K562 (cell line): ENCODE data around the gene SLC18A3. TPM values are rescaled to one million over a fixed set of nuclear protein-coding genes. Genes with fewer than 3 reads are reported as not detected.
A peak's percentile ranks its signal among the peaks of the same experiment; 100 is the strongest.

Experiments
- ATAC-seq: fragments of 200-7000 bp; cut with Tn5 transposase; 3 replicates; pipeline ENCODE4 v1.9.1; 2020; ENCODE audit warnings: moderate library complexity
- BruUV-seq: library from RNA; stranded (reverse); fragments of 400-500 nt; replicated peaks from 2 replicates; lab custom pipeline; 2021; lab: Mats Ljungman, UMichigan
- CTCF ChIA-PET: fragments of 300-600 bp; formaldehyde crosslinking; extraction: SDS; loops from one replicate; lab custom pipeline; 2021; ENCODE audit warnings: low intra/inter-chr PET ratio; lab: Yijun Ruan, JAX
- POLR2A ChIA-PET: fragments of 300-600, 350-650 bp; sonication (Branson Sonifier 250); formaldehyde crosslinking; extraction: SDS; loops from one replicate; lab custom pipeline; 2021; ENCODE audit warnings: antibody characterized with exemption, inconsistent platforms; lab: Yijun Ruan, JAX
- DNase-seq, 4 experiments: peaks; one replicate each; pipeline versions ENCODE4 v3.0.0 to v3.0.0-alpha.2; 2011 to 2018; ENCODE audit warnings: low spot score in 3 of 4, mixed read lengths in 3 of 4; ENCODE audit errors: extremely low read depth in 1 of 4
- FAIRE-seq: peaks from 2 replicates; lab custom pipeline; 2011; peaks lifted over from hg19 to GRCh38; lab: Jason Lieb, UNC
- H2AFZ ChIP-seq: 2 replicates; pipeline ENCODE4 v1.6.0; 2011; ENCODE audit warnings: low read depth, low read length, control low read depth, inconsistent platforms
- H3K27ac ChIP-seq: fragments of 200-600 bp; 3 replicates; pipeline ENCODE4 v1.8.0; 2011; ENCODE audit warnings: low read depth, mild to moderate bottlenecking, control low read depth, inconsistent platforms, low read length, moderate library complexity, mixed read lengths; ENCODE audit errors: extremely low read depth
- H3K27me3 ChIP-seq, 2 experiments: fragments of 300-600 bp in 1 of 2; 2 replicates in 1 of 2; 3 replicates in 1 of 2; pipeline versions ENCODE4 v1.6.0 to v1.8.0; 2011; ENCODE audit warnings: inconsistent platforms in 2 of 2, low read length in 2 of 2, mild to moderate bottlenecking in 1 of 2, mixed read lengths in 1 of 2, moderate library complexity in 1 of 2; ENCODE audit not compliant: control insufficient read depth in 2 of 2, insufficient read depth in 2 of 2
- H3K36me3 ChIP-seq: fragments of 300-600 bp; 3 replicates; pipeline ENCODE4 v1.8.0; 2011; ENCODE audit warnings: mild to moderate bottlenecking, low read length, inconsistent platforms; ENCODE audit not compliant: control insufficient read depth, insufficient read depth
- H3K4me1 ChIP-seq, 2 experiments: fragments of 200-600 bp in 1 of 2; replicated peaks in 1 of 2; 2 replicates in 1 of 2; 3 replicates in 1 of 2; pipeline versions ENCODE4 v1.5.1 to v1.8.0; 2011; ENCODE audit warnings: inconsistent platforms in 2 of 2, low read length in 2 of 2, mild to moderate bottlenecking in 1 of 2, mixed read lengths in 1 of 2, moderate library complexity in 1 of 2; ENCODE audit not compliant: control insufficient read depth in 2 of 2, insufficient read depth in 2 of 2
- H3K4me2 ChIP-seq: 2 replicates; pipeline ENCODE4 v1.6.1; 2011; ENCODE audit warnings: low read length, control low read depth, inconsistent platforms, mixed read lengths; ENCODE audit not compliant: insufficient read depth
- H3K4me3 ChIP-seq: fragments of 200-600 bp; sonication (generic), shearing (Covaris generic); 2 replicates; pipeline ENCODE4 v1.5.1; 2016; ENCODE audit warnings: control low read depth, inconsistent platforms
- H3K79me2 ChIP-seq: fragments of 200-600 bp; 3 replicates; pipeline ENCODE4 v1.8.0; 2011; ENCODE audit warnings: low read length, inconsistent platforms; ENCODE audit not compliant: control insufficient read depth, insufficient read depth
- H3K9ac ChIP-seq, 2 experiments: 2 replicates each; pipeline versions ENCODE4 v1.6.0 to v1.6.1; 2011; ENCODE audit warnings: low read depth in 2 of 2, low read length in 2 of 2, control low read depth in 1 of 2, inconsistent platforms in 1 of 2, mild to moderate bottlenecking in 1 of 2, mixed read lengths in 1 of 2; ENCODE audit not compliant: insufficient read depth in 1 of 2
- H3K9me1 ChIP-seq: one replicate; pipeline ENCODE4 v1.6.0; 2011; ENCODE audit warnings: inconsistent platforms, mild to moderate bottlenecking, low read length, moderate library complexity; ENCODE audit not compliant: control insufficient read depth, insufficient read depth
- H3K9me3 ChIP-seq: replicated peaks from 2 replicates; pipeline ENCODE4 v1.5.1; 2011; ENCODE audit warnings: low read depth, low read length, inconsistent platforms; ENCODE audit not compliant: control insufficient read depth, insufficient read depth
- H4K20me1 ChIP-seq: replicated peaks from 2 replicates; pipeline ENCODE4 v1.6.1; 2011; ENCODE audit warnings: low read length, inconsistent platforms, mixed read lengths; ENCODE audit not compliant: control insufficient read depth, insufficient read depth
- FOXP1 ChIP-seq: sonication (generic); formaldehyde crosslinking; IDR thresholded peaks from 2 replicates; pipeline ENCODE4 v1.8.0; 2022; ENCODE audit warnings: mild to moderate bottlenecking, missing genetic modification reagents
- GABPB1 ChIP-seq: sonication (generic); formaldehyde crosslinking; IDR thresholded peaks from 2 replicates; pipeline ENCODE4 v1.8.0; 2022; ENCODE audit warnings: mild to moderate bottlenecking, missing genetic modification reagents
- KDM4B ChIP-seq, 2 experiments: fragments of 450-650 bp in 1 of 2; sonication (generic) in 1 of 2; IDR thresholded peaks; 2 replicates each; pipeline ENCODE4 v1.6.1; 2016 to 2017; ENCODE audit warnings: borderline replicate concordance in 2 of 2, antibody characterized with exemption in 1 of 2, low read depth in 1 of 2, mild to moderate bottlenecking in 1 of 2
- NCOR1 ChIP-seq: fragments of 450-650 bp; IDR thresholded peaks from 2 replicates; pipeline ENCODE4 v1.6.1; 2016; ENCODE audit warnings: mild to moderate bottlenecking, moderate library complexity
- NFRKB ChIP-seq: fragments of 450-650 bp; IDR thresholded peaks from 2 replicates; pipeline ENCODE4 v1.6.1; 2016; ENCODE audit warnings: low read depth
- RB1 ChIP-seq: fragments of 450-650 bp; IDR thresholded peaks from 2 replicates; pipeline ENCODE4 v1.6.1; 2017; ENCODE audit warnings: low read depth, mild to moderate bottlenecking
- RBM17 ChIP-seq: fragments of 200-400 bp; formaldehyde crosslinking; IDR thresholded peaks from 2 replicates; pipeline ENCODE4 v1.6.1; 2017; ENCODE audit warnings: low read depth, mild to moderate bottlenecking, low read length, borderline replicate concordance
- RNF2 ChIP-seq: sonication (generic); IDR thresholded peaks from 2 replicates; pipeline ENCODE4 v1.6.1; 2016
- SRSF9 ChIP-seq: fragments of 200-400 bp; formaldehyde crosslinking; IDR thresholded peaks from 2 replicates; pipeline ENCODE4 v1.6.1; 2017; ENCODE audit warnings: low read depth, low read length, borderline replicate concordance
- ZBTB8A ChIP-seq: fragments of 450-650 bp; IDR thresholded peaks from 2 replicates; pipeline ENCODE4 v1.6.1; 2018; ENCODE audit warnings: mild to moderate bottlenecking, moderate library complexity; ENCODE audit not compliant: partially characterized antibody
- ZFP30 ChIP-seq: fragments of 250-450 bp; sonication (Bioruptor Pico); IDR thresholded peaks from 2 replicates; pipeline ENCODE4 v1.8.0; 2022; ENCODE audit warnings: moderate library complexity, mild to moderate bottlenecking, inconsistent platforms, borderline replicate concordance
- ZSCAN32 ChIP-seq: fragments of 450-650 bp; formaldehyde crosslinking; IDR thresholded peaks from 2 replicates; pipeline ENCODE4 v1.4.0; 2020; ENCODE audit warnings: mild to moderate bottlenecking, moderate library complexity
- WGBS: fragments of 100-300 bp; shearing (Covaris generic); methylation state at CpG from one replicate; pipeline ENCODE4 v1.1.6; 2016; ENCODE audit warnings: low coverage, mixed read lengths; ENCODE audit not compliant: insufficient coverage; ENCODE audit errors: missing lambda C conversion rate; 5-methylcytosine and 5-hydroxymethylcytosine counted together
- in situ Hi-C: fragments of 300-500 bp; cut with MboI; formaldehyde crosslinking; loops from 4 replicates; pipeline ENCODE4 v1.15.0; 2018; ENCODE audit warnings: inconsistent platforms, mixed read lengths
- intact Hi-C: fragments of 100-400 bp; cut with micrococcal nuclease; formaldehyde crosslinking; loops from 2 replicates; pipeline ENCODE4 v1.14.2; 2022
- polyA plus RNA-seq, 8 experiments: library from polyadenylated mRNA; depleted of rRNA in 4 of 8; stranded (reverse) in 5 of 8; unstranded in 3 of 8; fragments of >200 nt; fragmentation: Nextera tagmentation in 2 of 8; fragmentation: Illumina TruSeq in 1 of 8; extraction: Ambion mirVana in 2 of 8; extraction: Trizol in 1 of 8; gene quantifications; 2 replicates each; pipeline versions ENCODE4 v1.2.1 to v1.2.3, GENCODE V29; 2011 to 2014; ENCODE audit warnings: inconsistent platforms in 1 of 8, missing spikeins in 1 of 8
- total RNA-seq, 7 experiments: library from RNA; depleted of rRNA in 6 of 7; stranded (reverse); fragments of >200 nt in 6 of 7; fragmentation: Illumina TruSeq in 2 of 7; extraction: Trizol in 2 of 7; gene quantifications; 2 replicates each; pipeline versions ENCODE4 v1.2.1 to v1.2.3, GENCODE V29; 2011 to 2021; ENCODE audit warnings: low replicate concordance in 1 of 7
- TF ChIP-seq, protein P1 (sequence below), 3 experiments: fragments of 200-800 bp in 1 of 3; sonication (Bioruptor generic) in 1 of 3; sonication (generic) in 1 of 3; formaldehyde crosslinking in 1 of 3; IDR thresholded peaks; 2 replicates each; pipeline versions ENCODE4 v1.6.1 to v1.8.0; 2016 to 2022; ENCODE audit warnings: mild to moderate bottlenecking in 2 of 3, missing compliant biosample characterization in 2 of 3, missing genetic modification characterization in 2 of 3, missing genetic modification reagents in 1 of 3
- TF ChIP-seq, protein P2 (sequence below): fragments of 250-450 bp; sonication (Bioruptor Pico); IDR thresholded peaks from 2 replicates; pipeline ENCODE4 v1.8.0; 2021; ENCODE audit warnings: mild to moderate bottlenecking, moderate library complexity

SLC18A3 gene
- total and polyA plus RNA-seq, 9 of the 15 experiments (the other 6 are each of a cell fraction or from before 2014, with no cell fraction given) = not detected

DNA sequence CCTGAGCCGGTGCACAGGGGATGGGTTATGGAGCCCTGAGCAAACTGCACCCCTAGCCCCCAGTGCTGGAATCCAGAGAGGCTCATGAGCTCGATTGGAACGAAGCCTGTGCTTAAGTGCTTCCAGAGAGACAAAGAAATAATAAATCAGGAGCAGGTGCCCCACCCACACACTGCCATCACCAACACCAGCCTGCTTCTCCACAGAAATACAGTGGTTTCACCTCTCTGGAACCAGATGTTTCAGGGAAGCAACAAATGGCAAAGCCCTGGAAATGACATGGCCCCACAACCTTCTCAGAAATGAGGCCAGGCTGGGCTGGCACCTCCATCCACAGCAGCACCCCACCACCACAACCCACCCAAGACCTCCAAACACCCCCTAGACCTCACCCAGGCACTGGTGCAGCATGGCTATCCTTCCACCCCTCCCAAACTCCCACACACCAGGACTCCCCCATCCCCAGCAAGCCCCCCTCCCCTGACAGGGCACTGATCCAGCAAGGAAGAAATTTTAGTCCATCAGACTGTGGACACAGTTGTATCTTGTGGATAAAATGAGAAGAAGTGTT lies 4.1 kb upstream of the SLC18A3 start (continued):
- TF ChIP-seq NFRKB (no peak), RBM17 (no peak), RB1 (no peak)
- TF ChIP-seq, protein P1, sequence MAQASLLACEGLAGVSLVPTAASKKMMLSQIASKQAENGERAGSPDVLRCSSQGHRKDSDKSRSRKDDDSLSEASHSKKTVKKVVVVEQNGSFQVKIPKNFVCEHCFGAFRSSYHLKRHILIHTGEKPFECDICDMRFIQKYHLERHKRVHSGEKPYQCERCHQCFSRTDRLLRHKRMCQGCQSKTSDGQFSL (CRISPR knock-in tag; IDR thresholded peaks at IDR 0.05) = no peak
- TF ChIP-seq, protein P1 (tag; IDR thresholded peaks at IDR 0.05) = no peak

DNA sequence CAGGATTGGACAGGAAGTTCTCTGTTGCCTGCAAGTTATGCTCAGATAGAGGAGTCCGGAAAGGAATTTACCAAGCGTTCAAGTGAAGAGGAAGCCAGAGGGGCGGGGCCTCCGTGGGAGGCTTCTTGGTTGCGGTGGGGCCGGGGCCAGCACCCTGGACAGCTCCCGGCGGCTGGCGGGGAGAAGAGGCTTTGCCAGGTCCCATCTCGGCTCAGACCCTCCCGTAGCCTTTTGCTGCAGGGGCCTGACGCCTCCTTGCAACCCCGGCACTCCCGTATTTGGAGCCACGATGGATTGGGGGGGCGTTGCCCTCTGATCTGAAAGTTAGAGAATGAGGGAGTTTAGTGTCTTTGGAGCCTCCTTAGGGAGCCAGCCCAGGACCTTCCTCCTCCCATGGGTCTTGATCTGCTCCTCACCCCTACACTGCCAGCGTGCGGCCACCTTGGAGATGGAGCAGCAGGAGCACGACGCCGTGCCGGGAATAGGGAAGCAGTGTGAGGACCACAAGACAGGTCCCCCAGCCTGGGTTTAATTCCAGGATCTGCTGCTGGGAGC lies 3.1 kb upstream of the SLC18A3 start:
- Histone ChIP-seq H3K79me2 (no peaks in the 10 kb centered on the region), H4K20me1 (0 out of 2 replicates have a peak, but pooled peaks cover 2% of the 10 kb centered on the region), H3K9ac (no peak overlapping the region), H2AFZ (no peak overlapping the region), H3K9me3 (no peaks in the 10 kb centered on the region), H3K4me3 (no peak overlapping the region), H3K27ac (no peak overlapping the region), H3K4me2 (no peak overlapping the region), H3K27me3 (peaks cover 0 to 22% of the 10 kb centered on the region in 2 experiments; a peak in 2 of 5 replicates), H3K36me3 (no peaks in the 10 kb centered on the region), H3K4me1 (peaks cover 0 to 17% of the 10 kb centered on the region in 2 experiments; a peak in 2 of 5 replicates), H3K9me1 (no peaks in the 10 kb centered on the region)
- ATAC-seq = peak; percentile 99
- FAIRE-seq = peak; percentile 85
- peak; percentile 82 to 95 (median 91) for DNase-seq
- ChIA-PET POLR2A (interaction anchor here (0.6 to 1.0 kb wide), 2 partner anchors 178 to 612 kb away, joined by 3 read pairs; no protein-coding TSS in a partner anchor), CTCF (interaction anchor here (0.6 kb wide), 1 partner anchor 128 kb away, joined by 3 read pairs; no protein-coding TSS in a partner anchor)
- WGBS = 1% methylated on average over 22 of the region's 22 CpGs
- no TSS peak for BruUV-seq
- in situ Hi-C loops (no loop called here), intact Hi-C loops (no loop called here)
- TF ChIP-seq SRSF9 (no peak), GABPB1 (CRISPR knock-in tag) (peak; percentile 58), KDM4B (IDR thresholded peaks at IDR 0.05; ENCODE audit: borderline replicate concordance in 2 of 2, low read depth in 1 of 2) (no peak), RNF2 (no peak), ZBTB8A (no peak), NCOR1 (no peak), ZFP30 (CRISPR knock-in tag) (no peak), FOXP1 (CRISPR knock-in tag) (peak; percentile 89), ZSCAN32 (CRISPR knock-in tag) (no peak)
- TF ChIP-seq, protein P2, sequence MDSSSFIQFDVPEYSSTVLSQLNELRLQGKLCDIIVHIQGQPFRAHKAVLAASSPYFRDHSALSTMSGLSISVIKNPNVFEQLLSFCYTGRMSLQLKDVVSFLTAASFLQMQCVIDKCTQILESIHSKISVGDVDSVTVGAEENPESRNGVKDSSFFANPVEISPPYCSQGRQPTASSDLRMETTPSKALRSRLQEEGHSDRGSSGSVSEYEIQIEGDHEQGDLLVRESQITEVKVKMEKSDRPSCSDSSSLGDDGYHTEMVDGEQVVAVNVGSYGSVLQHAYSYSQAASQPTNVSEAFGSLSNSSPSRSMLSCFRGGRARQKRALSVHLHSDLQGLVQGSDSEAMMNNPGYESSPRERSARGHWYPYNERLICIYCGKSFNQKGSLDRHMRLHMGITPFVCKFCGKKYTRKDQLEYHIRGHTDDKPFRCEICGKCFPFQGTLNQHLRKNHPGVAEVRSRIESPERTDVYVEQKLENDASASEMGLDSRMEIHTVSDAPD (CRISPR knock-in tag) = no peak
